ENCODE measurements around the gene EXOC6.

DNA sequence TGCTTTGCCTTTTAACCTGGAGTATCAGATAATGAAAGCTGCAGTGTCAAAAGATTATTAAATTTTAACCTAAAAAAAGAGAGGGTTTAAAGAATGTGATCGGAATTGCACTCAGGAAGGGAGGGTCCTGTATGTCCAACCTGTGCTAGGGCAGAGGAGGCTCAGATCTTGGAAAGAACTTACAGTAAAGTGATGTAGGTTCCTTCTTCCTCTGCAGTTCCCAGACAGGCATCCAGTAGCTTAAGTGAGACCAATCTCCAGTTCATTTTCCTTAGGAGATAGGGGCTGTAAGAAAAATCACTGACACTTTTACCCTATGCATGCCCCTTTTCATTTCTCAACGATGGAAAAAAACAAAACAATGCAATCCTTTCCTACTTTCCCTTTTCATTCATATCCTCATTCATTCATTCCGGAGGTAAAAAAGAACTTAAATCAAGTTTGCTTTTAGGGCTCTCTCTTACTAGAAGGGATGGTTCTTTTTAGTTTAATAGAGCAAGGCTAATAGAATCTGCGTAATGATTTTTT is 28.3 kb downstream of the EXOC6 start:
- TF ChIP-seq EZH2phosphoT487 (IDR thresholded peaks at IDR 0.05; ENCODE audit: borderline replicate concordance, low read length), result no peak
- TF ChIP-seq, protein P1, sequence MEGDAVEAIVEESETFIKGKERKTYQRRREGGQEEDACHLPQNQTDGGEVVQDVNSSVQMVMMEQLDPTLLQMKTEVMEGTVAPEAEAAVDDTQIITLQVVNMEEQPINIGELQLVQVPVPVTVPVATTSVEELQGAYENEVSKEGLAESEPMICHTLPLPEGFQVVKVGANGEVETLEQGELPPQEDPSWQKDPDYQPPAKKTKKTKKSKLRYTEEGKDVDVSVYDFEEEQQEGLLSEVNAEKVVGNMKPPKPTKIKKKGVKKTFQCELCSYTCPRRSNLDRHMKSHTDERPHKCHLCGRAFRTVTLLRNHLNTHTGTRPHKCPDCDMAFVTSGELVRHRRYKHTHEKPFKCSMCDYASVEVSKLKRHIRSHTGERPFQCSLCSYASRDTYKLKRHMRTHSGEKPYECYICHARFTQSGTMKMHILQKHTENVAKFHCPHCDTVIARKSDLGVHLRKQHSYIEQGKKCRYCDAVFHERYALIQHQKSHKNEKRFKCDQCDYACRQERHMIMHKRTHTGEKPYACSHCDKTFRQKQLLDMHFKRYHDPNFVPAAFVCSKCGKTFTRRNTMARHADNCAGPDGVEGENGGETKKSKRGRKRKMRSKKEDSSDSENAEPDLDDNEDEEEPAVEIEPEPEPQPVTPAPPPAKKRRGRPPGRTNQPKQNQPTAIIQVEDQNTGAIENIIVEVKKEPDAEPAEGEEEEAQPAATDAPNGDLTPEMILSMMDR (IDR thresholded peaks at IDR 0.05; ENCODE audit: low read depth, low read length, poor library complexity, severe bottlenecking), result no peak

All from DOHH2 (cell line).